ENCODE results near the gene DCDC2B.
A peak's percentile ranks its signal among the peaks of the same experiment; 100 is the strongest.
"Not testable (repeated sequence)": the region's sequence is repeated elsewhere in the genome, so short reads cannot be mapped to it uniquely, and the experiment has no call there.

Gene DCDC2B

GRCh38 chr1:32208891-32209328, at the start of gene DCDC2B:
Gene DCDC2B (plus strand): TSS chr1:32209089. CDS start chr1:32209094, 5 bp downstream.
- DNase-seq = peak; percentile 93

GRCh38 chr1:32159189-32159588, 49.7 kb upstream of the DCDC2B start:
- DNase-seq = no peak

GRCh38 chr1:32163405-32163804, 45.5 kb upstream of the DCDC2B start:
- no peak for DNase-seq

GRCh38 chr1:32165633-32166032, 43.3 kb upstream of the DCDC2B start:
- DNase-seq = not testable (repeated sequence)

GRCh38 chr1:32170991-32171390, 37.9 kb upstream of the DCDC2B start:
- DNase-seq = no peak

GRCh38 chr1:32172621-32173245, 36.2 kb upstream of the DCDC2B start:
- DNase-seq = no peak

GRCh38 chr1:32178380-32179192, 30.3 kb upstream of the DCDC2B start:
- no peak for DNase-seq

- DNase-seq = no peak
These were observed 29.8 kb upstream of the DCDC2B start for GRCh38 chr1:32179193-32179442.

GRCh38 chr1:32179443-32180185, 29.3 kb upstream of the DCDC2B start, which contains the start of gene TXLNA:
Gene TXLNA (plus strand): TSS chr1:32179675. CDS start chr1:32180346, 671 bp downstream.
- peak; percentile 96 for DNase-seq

GRCh38 chr1:32180186-32181060, 28.5 kb upstream of the DCDC2B start:
- DNase-seq = peak; percentile 52

- no peak for DNase-seq
These were observed 27.8 kb upstream of the DCDC2B start for GRCh38 chr1:32181065-32181464.

GRCh38 chr1:32181563-32181962, 27.3 kb upstream of the DCDC2B start:
- DNase-seq = no peak

GRCh38 chr1:32182060-32182459, 26.8 kb upstream of the DCDC2B start:
- no peak for DNase-seq

- DNase-seq = no peak
These were observed 24.2 kb upstream of the DCDC2B start for GRCh38 chr1:32184650-32185049.

- no peak for DNase-seq
These were observed 22.8 kb upstream of the DCDC2B start for GRCh38 chr1:32186077-32186476.

GRCh38 chr1:32186491-32186890, 22.4 kb upstream of the DCDC2B start:
- no peak for DNase-seq

GRCh38 chr1:32187850-32188249, 21.0 kb upstream of the DCDC2B start:
- no peak for DNase-seq

GRCh38 chr1:32192220-32192948, 16.5 kb upstream of the DCDC2B start:
- no peak for DNase-seq

- no peak for DNase-seq
These were observed 13.9 kb upstream of the DCDC2B start for GRCh38 chr1:32194984-32195383.

- no peak for DNase-seq
These were observed 13.4 kb upstream of the DCDC2B start for GRCh38 chr1:32195531-32195930.

- no peak for DNase-seq
These were observed 12.7 kb upstream of the DCDC2B start for GRCh38 chr1:32195972-32196823.
